GM12872 (cell line): ENCODE data around the gene COL25A1.

Source experiments
- TF ChIP-seq, protein P1 (sequence below): IDR thresholded peaks from 3 replicates; pipeline ENCODE4 v1.5.1; 2011; ENCODE audit warnings: low read depth, mild to moderate bottlenecking, low read length, moderate library complexity; ENCODE audit not compliant: insufficient read depth

COL25A1 gene

DNA sequence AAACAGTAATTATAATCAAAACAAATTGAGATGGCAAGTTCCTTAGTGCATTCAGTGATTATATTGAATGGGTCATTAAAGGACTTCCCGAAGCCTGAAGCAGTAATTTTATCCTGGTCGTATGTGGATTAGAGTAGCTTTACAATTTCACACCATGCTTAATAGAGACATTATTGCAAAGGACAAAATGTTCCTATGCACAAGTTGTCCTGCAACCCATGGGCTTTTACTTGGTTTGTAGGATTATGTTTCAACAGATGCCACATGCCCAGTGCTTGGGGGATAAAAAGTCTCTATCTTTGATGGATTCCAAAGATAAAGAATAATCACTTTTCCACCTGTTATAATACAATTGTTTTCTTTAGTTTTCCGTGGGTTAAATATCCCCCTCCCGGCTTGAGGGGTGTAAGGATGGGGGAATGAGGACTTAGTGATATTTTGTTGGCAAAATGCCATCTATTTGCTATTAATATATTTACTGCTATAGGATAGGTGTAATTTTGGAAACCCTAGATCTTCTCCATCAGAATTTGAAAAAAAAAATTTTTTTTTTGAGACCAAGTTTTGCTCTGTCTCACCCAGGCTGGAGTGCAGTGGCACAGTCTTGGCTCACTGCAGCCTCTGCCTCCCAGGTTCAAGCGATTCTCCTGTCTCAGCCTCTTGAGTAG, 383.1 kb downstream of the COL25A1 start:
- TF ChIP-seq, protein P1, sequence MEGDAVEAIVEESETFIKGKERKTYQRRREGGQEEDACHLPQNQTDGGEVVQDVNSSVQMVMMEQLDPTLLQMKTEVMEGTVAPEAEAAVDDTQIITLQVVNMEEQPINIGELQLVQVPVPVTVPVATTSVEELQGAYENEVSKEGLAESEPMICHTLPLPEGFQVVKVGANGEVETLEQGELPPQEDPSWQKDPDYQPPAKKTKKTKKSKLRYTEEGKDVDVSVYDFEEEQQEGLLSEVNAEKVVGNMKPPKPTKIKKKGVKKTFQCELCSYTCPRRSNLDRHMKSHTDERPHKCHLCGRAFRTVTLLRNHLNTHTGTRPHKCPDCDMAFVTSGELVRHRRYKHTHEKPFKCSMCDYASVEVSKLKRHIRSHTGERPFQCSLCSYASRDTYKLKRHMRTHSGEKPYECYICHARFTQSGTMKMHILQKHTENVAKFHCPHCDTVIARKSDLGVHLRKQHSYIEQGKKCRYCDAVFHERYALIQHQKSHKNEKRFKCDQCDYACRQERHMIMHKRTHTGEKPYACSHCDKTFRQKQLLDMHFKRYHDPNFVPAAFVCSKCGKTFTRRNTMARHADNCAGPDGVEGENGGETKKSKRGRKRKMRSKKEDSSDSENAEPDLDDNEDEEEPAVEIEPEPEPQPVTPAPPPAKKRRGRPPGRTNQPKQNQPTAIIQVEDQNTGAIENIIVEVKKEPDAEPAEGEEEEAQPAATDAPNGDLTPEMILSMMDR, result no peak

DNA sequence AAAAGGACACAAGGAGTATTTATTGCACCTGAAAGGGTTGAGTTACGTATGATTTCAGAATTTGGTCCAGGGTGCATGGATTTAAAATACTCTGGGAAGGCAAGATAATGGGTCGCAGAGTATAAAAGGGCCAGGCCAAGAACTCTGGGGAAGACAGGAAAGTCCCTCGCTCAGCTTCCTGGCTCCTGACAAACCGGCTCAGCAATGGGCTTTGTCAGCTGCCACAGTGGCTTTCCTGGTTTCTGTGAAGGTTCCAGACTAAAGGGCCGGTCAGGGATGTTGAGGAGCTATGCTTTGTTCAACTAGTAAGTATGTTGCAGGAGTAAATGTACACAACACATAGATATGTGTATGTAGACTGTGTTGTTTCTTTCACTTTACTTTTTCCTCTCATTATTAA, 385.2 kb downstream of the COL25A1 start:
- TF ChIP-seq, protein P1, result no peak

DNA sequence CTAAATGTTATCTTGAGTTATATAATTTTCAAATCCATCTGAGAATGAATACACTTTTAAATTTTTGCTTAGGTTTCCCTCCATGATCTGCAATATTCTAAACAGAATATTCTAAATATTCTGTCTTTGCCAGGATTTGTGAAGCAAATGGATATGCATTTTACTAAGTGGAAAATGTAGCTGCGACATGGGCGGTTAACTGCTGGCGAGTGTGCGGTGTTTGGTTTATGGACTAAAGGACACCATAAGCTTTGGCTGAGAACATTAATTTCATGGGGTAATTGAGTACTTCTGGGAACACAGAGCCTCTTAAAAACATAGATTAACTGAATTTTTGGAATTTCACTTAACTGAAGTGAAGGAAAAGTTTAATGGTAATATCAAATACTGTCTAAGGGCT, 385.8 kb downstream of the COL25A1 start:
- TF ChIP-seq, protein P1, result no peak

DNA sequence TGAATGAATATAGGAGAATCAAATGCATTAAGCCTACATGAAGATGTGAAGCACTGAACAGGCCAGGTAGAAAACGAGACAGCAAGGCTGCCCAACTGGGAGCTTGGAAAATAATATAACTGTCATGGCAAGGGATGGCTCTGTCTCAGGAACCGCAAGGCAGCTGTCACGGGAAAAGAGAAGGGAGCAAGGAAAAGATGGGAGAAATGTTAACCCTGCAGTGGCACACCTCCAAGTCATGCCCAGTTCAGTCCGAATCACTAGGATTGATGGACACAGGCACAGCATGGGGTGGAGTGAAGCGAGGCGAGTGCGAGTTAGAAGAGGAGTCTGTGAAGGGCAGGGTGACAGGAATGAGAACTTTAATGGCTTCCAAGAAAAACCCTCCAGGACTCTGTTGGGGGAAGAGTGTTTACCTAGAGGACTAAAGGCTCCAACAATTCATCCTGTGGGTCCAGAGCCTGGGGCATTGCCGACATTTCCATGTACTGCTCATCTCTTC, 395.5 kb downstream of the COL25A1 start:
- TF ChIP-seq, protein P1, result no peak

DNA sequence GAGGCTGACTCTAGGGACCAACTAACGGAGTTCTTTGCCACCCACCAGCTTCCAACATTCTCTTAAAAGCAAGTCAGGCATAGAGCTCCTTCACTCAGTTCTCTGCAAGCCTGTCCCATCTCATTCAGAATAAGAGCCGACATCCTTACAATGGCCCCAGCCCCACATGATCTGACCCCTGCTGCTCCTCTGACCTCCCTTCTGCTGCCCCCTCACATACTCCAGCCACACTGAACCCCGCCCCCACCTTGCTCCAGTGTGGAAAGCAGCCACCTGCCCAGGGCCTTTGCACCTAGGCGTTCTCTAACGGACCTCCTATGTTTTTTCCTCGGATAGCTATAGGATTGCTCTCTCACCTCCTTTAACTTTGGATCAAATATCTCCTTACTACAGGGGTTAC, 396.5 kb downstream of the COL25A1 start:
- TF ChIP-seq, protein P1, result no peak

DNA sequence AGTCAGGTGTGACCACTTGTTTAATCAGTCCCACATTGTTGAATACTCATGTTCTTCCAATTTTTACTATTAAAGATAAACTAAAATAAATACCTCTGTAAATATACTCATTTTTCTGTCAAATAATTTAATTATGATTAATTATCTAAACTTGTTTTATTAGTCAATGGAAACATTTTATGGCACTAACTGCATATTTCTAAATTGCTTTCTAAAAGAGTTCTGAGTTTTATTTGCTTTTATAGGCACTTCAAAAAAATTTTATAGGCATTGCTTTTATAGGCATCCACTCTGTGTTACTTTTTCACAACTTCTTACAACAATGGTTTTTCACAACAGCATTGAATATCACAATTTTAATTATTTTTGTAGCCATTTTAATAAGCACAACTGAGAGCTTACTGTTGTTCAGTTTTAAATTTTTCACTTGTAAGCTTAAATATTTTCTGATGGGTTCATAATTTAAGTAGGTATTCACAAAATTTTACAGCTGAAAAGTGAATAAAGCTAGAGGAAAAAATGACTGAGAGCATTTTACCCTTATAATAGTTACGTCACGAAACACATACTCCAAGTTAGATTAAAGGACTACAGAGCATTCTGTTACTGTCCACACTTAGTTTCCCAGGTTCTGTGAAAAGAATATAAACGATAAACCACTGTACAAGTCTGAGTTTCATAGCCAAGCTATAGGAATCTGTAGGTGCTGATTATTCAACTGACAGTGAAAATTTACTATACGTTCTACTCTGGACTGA, 398.8 kb downstream of the COL25A1 start:
- TF ChIP-seq, protein P1, result no peak

DNA sequence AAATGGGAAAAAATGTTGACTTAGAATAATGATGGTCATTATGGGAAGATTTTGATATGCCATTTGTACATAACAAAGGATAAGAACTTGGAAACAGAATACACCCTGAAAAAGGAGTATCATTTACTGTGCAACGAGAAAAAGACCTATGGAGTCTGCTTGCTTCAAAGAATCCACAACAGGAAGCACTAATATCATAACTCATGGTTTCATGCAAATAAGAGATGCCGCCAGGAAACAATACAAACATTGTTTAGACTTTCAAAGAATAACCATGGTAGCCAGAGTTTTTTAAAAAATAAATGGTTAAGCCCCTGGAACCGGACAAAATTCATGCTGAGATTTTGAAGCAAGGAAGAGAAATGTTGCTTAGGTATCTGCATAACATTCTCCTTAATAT, 399.7 kb downstream of the COL25A1 start:
- TF ChIP-seq, protein P1, result no peak
